CD4-positive, alpha-beta T cell (primary cell): Measurements from ENCODE around the gene FMO2. TPM values are rescaled to one million over a fixed set of nuclear protein-coding genes. Genes with fewer than 3 reads are reported as not detected.

Experiments
- ATAC-seq: fragments of 200-7000 bp; cut with Tn5 transposase; one replicate; pipeline ENCODE4 v1.10.0; 2022; ENCODE audit warnings: mild to moderate bottlenecking; ENCODE audit not compliant: poor library complexity
- CTCF ChIA-PET: fragments of 350-600 bp; sonication (Branson Sonifier 250); formaldehyde crosslinking; loops from one replicate; lab custom pipeline; 2021; ENCODE audit warnings: antibody characterized with exemption, inconsistent platforms; lab: Charles Lee
- POLR2A ChIA-PET: fragments of 350-600 bp; sonication (Branson Sonifier 250); formaldehyde crosslinking; loops from one replicate; lab custom pipeline; 2021; ENCODE audit warnings: antibody characterized with exemption, inconsistent platforms; lab: Charles Lee
- DNase-seq, 14 experiments: peaks; one replicate each; pipeline ENCODE4 v3.0.0-alpha.2; 2013 to 2020; ENCODE audit warnings: mixed read lengths in 2 of 14
- H3K27ac ChIP-seq, 2 donors: one replicate each; pipeline versions ENCODE4 v1.5.1 to v1.7.0; 2013; ENCODE audit warnings: low read length in 2 of 2, low read depth in 1 of 2, mild to moderate bottlenecking in 1 of 2
- H3K27me3 ChIP-seq, 2 experiments: 1 replicate in 1 of 2; 2 replicates in 1 of 2; pipeline versions ENCODE4 v1.6.1 to v1.7.0; 2013; ENCODE audit warnings: low read length in 2 of 2, control low read depth in 1 of 2, mild to moderate bottlenecking in 1 of 2, moderate library complexity in 1 of 2; ENCODE audit not compliant: insufficient read depth in 2 of 2, control insufficient read depth in 1 of 2
- H3K36me3 ChIP-seq: one replicate; pipeline ENCODE4 v1.6.1; 2013; ENCODE audit warnings: low read length, control low read depth; ENCODE audit not compliant: insufficient read depth
- H3K4me1 ChIP-seq: one replicate; pipeline ENCODE4 v1.6.1; 2013; ENCODE audit warnings: low read length, control low read depth; ENCODE audit not compliant: insufficient read depth
- H3K4me3 ChIP-seq: one replicate; pipeline ENCODE4 v1.5.1; 2013; ENCODE audit warnings: mild to moderate bottlenecking, low read length, moderate library complexity
- H3K9me3 ChIP-seq, 2 experiments: 1 replicate in 1 of 2; 2 replicates in 1 of 2; pipeline versions ENCODE4 v1.6.1 to v1.7.0; 2013; ENCODE audit warnings: low read length in 2 of 2, mild to moderate bottlenecking in 2 of 2, control low read depth in 1 of 2, moderate library complexity in 1 of 2; ENCODE audit not compliant: control insufficient read depth in 1 of 2, insufficient read depth in 1 of 2
- H3K27ac Mint-ChIP-seq: one replicate; pipeline ENCODE4 v1.8.0; 2020; ENCODE audit warnings: mixed read lengths
- H3K27me3 Mint-ChIP-seq: one replicate; pipeline ENCODE4 v1.8.0; 2021; ENCODE audit warnings: mixed read lengths
- H3K36me3 Mint-ChIP-seq: one replicate; pipeline ENCODE4 v1.8.0; 2021; ENCODE audit warnings: low read depth, mixed read lengths
- H3K4me1 Mint-ChIP-seq: one replicate; pipeline ENCODE4 v1.8.0; 2021; ENCODE audit warnings: low read depth, mixed read lengths
- H3K4me3 Mint-ChIP-seq: one replicate; pipeline ENCODE4 v1.8.0; 2020; ENCODE audit warnings: mild to moderate bottlenecking, mixed read lengths
- H3K9me3 Mint-ChIP-seq: one replicate; pipeline ENCODE4 v1.8.0; 2020; ENCODE audit warnings: mixed read lengths
- intact Hi-C, 2 experiments: fragments of 100-400 bp; cut with DNase I in 1 of 2; cut with micrococcal nuclease in 1 of 2; formaldehyde crosslinking; loops; one replicate each; pipeline versions ENCODE4 v1.15.1 to v1.9.0; 2023 to 2025; cut with DNase I, micrococcal nuclease
- total RNA-seq, 174 experiments: library from RNA in 2 of 174; stranded (reverse) in 2 of 174; gene quantifications; one replicate each; pipeline ENCODE4 v1.2.3 and lab custom pipeline; 2021 to 2026
- TF ChIP-seq, protein P1 (sequence below): fragments of 200-600 bp; IDR thresholded peaks from one replicate; pipeline ENCODE4 v1.8.0; 2022; ENCODE audit warnings: antibody characterized with exemption, mild to moderate bottlenecking

FMO2 gene
- total RNA-seq, 2 experiments from 2014 or later = not detected

DNA sequence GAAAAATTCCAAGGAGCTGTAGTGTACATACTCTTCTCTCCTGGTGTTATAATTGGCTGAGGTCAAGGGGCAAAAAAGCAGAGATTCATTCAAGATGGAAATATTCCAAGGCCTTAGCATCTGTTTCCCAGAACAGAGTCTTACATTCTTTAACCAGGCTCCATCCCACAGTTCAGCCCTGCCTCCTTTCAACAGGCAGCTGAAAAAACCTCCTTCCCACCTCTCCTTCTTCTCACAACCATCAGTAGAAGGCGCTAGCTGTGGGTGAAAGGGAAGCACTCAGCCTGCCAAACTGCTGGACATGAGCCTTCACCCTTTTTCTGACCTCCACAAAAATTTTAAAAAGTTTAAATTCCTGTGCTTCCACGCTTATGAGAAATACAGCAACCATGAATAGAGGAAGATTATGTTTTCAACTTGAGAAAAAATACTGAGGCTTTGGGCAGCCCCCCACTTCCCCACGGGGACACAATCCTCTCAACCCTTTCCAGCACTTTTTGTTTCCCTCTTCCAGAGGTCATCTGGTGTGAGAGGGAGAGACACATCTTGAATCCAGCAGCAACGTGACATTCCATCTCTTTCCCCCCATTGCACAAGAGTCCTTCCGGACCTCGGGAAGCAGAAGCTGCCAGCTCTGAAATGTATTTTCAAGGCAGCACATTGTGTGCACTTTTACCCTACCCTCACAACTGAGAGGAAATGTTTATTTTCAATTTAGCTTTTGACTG lies 43.2 kb upstream of the FMO2 start:
- H3K4me1 Mint-ChIP-seq = no peaks in the 10 kb centered on the region
- ATAC-seq (no peak), DNase-seq (no peak)
- Histone ChIP-seq H3K27ac (no peak overlapping the region), H3K36me3 (no peaks in the 10 kb centered on the region), H3K9me3 (no peaks in the 10 kb centered on the region), H3K4me1 (no peaks in the 10 kb centered on the region), H3K4me3 (no peak overlapping the region), H3K27me3 (no peaks in the 10 kb centered on the region)
- no peaks in the 10 kb centered on the region for H3K36me3 Mint-ChIP-seq
- H3K9me3 Mint-ChIP-seq = no peaks in the 10 kb centered on the region
- H3K27me3 Mint-ChIP-seq = peaks cover 42% of the 10 kb centered on the region
- TF ChIP-seq, protein P1, sequence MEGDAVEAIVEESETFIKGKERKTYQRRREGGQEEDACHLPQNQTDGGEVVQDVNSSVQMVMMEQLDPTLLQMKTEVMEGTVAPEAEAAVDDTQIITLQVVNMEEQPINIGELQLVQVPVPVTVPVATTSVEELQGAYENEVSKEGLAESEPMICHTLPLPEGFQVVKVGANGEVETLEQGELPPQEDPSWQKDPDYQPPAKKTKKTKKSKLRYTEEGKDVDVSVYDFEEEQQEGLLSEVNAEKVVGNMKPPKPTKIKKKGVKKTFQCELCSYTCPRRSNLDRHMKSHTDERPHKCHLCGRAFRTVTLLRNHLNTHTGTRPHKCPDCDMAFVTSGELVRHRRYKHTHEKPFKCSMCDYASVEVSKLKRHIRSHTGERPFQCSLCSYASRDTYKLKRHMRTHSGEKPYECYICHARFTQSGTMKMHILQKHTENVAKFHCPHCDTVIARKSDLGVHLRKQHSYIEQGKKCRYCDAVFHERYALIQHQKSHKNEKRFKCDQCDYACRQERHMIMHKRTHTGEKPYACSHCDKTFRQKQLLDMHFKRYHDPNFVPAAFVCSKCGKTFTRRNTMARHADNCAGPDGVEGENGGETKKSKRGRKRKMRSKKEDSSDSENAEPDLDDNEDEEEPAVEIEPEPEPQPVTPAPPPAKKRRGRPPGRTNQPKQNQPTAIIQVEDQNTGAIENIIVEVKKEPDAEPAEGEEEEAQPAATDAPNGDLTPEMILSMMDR = no peak
- H3K4me3 Mint-ChIP-seq = no peak overlapping the region
- no peak overlapping the region for H3K27ac Mint-ChIP-seq
- CTCF ChIA-PET = no interaction called here
- POLR2A ChIA-PET = no interaction called here
- intact Hi-C loops = no loop called here

DNA sequence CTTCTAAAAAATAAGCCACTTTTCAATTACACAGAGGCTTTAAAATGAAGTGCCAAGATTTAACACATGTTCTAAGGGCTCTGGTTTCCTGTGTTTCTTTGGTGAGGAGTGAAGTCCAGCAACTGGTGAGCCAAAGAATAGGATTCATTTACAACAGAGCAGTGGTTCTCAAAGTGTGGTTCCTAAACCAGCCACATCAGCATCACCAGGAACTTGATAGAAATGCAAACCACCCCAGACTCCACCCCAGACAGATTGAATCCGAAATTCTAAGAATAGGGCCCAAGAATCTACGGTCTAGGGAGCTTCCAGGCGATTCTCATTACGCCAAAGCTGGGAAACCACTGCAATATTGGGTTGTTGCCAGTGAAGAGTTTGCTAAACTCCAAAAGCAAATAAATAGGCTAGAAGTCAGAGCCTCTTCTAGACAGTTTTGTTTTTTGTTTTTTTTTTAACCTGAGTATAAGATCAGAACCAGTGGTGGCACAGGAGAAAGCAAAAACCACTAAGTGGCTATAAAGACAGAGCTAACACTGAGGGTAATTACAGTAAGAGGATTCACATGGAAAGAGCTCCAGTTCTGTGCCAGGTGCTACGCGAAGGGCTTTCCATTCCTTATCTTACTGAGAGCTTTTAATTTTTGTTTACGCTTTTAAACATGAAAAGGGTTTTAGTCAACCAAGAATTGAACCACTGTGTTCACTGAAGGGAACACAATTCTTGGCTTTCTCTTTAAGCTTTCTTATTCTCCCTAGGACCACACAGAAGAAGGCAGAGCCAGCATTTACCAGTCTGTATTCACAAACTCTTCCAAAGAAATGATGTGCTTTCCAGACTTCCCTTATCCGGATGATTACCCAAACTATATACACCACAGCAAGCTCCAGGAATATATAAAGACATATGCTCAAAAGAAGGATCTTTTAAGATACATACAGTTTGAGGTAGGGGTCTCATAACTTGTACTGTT lies 42.4 kb upstream of the FMO2 start:
- Mint-ChIP-seq H3K4me3 (no peak overlapping the region), H3K36me3 (no peaks in the 10 kb centered on the region), H3K4me1 (no peaks in the 10 kb centered on the region), H3K9me3 (no peaks in the 10 kb centered on the region), H3K27me3 (peaks cover 36% of the 10 kb centered on the region), H3K27ac (no peak overlapping the region)
- DNase-seq (no peak), ATAC-seq (no peak)
- Histone ChIP-seq H3K27me3 (no peaks in the 10 kb centered on the region), H3K4me3 (no peak overlapping the region), H3K27ac (no peak overlapping the region), H3K4me1 (no peaks in the 10 kb centered on the region), H3K9me3 (no peaks in the 10 kb centered on the region), H3K36me3 (no peaks in the 10 kb centered on the region)
- CTCF ChIA-PET = no interaction called here
- TF ChIP-seq, protein P1 = no peak
- POLR2A ChIA-PET = no interaction called here
- intact Hi-C loops = no loop called here

DNA sequence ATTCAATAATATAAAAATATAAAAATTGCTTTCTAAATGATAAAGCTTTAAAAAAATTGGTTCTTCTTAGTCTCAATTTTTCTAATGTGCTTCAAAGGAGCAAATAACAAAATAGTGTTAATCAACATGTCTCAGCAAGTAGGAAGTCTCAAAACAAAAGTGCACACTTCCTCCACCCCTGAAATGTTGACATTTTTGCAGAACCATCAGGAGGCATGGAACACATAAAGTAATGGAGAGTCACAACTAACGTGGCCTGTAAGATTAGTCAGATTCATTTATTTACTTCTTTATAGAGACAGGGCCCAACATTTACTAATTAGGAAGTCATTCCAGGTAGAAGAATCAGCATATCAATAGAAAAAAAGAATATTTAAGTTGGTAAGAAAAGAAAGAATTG lies 34.9 kb upstream of the FMO2 start:
- H3K36me3 ChIP-seq = no peaks in the 10 kb centered on the region
- no peak overlapping the region for H3K4me3 ChIP-seq
- Mint-ChIP-seq H3K36me3 (no peaks in the 10 kb centered on the region), H3K27me3 (peaks cover 8% of the 10 kb centered on the region), H3K4me3 (no peak overlapping the region), H3K9me3 (no peaks in the 10 kb centered on the region), H3K27ac (no peak overlapping the region), H3K4me1 (no peaks in the 10 kb centered on the region)
- H3K27ac ChIP-seq = no peak overlapping the region
- POLR2A ChIA-PET = no interaction called here
- intact Hi-C loops = no loop called here
- H3K4me1 ChIP-seq = no peaks in the 10 kb centered on the region
- no peaks in the 10 kb centered on the region for H3K9me3 ChIP-seq
- TF ChIP-seq, protein P1 = no peak
- DNase-seq (no peak), ATAC-seq (no peak)
- CTCF ChIA-PET = no interaction called here
- no peaks in the 10 kb centered on the region for H3K27me3 ChIP-seq
